MCF 10A (cell line): ENCODE data around the gene LUZP1. TPM values are rescaled to one million over a fixed set of nuclear protein-coding genes. Genes with fewer than 3 reads are reported as not detected.

Source experiments
- BruUV-seq: library from RNA; stranded (reverse); fragments of 400-500 nt; replicated peaks from 2 replicates; lab custom pipeline; 2021; lab: Mats Ljungman, UMichigan
- CTCF ChIA-PET: fragments of 300-600 bp; sonication (Branson Sonifier 250); formaldehyde crosslinking; extraction: SDS; loops from one replicate; lab custom pipeline; 2021; ENCODE audit warnings: antibody characterized with exemption, inconsistent platforms; lab: Yijun Ruan, JAX
- POLR2A ChIA-PET: fragments of 300-600, 350-650 bp; sonication (Branson Sonifier 250); formaldehyde crosslinking; extraction: SDS; loops from one replicate; lab custom pipeline; 2020; ENCODE audit warnings: antibody characterized with exemption, inconsistent platforms; lab: Yijun Ruan, JAX
- DNase-seq: peaks from one replicate; pipeline ENCODE4 v3.0.0-alpha.2; 2018; ENCODE audit not compliant: unreplicated experiment
- H3K27ac Mint-ChIP-seq: one replicate; pipeline ENCODE4 v1.8.0; 2022; ENCODE audit warnings: mild to moderate bottlenecking, low read depth, mixed read lengths; ENCODE audit not compliant: unreplicated experiment
- H3K27me3 Mint-ChIP-seq: one replicate; pipeline ENCODE4 v1.8.0; 2022; ENCODE audit warnings: mixed read lengths; ENCODE audit not compliant: insufficient read depth, unreplicated experiment
- H3K36me3 Mint-ChIP-seq: one replicate; pipeline ENCODE4 v1.8.0; 2022; ENCODE audit warnings: mild to moderate bottlenecking, moderate library complexity, mixed read lengths; ENCODE audit not compliant: insufficient read depth, unreplicated experiment
- H3K4me1 Mint-ChIP-seq: one replicate; pipeline ENCODE4 v1.8.0; 2022; ENCODE audit warnings: mixed read lengths; ENCODE audit not compliant: insufficient read depth, unreplicated experiment
- H3K4me3 Mint-ChIP-seq: one replicate; pipeline ENCODE4 v1.8.0; 2022; ENCODE audit warnings: mild to moderate bottlenecking, moderate library complexity, mixed read lengths; ENCODE audit not compliant: unreplicated experiment
- H3K9me3 Mint-ChIP-seq: one replicate; pipeline ENCODE4 v1.8.0; 2022; ENCODE audit warnings: mixed read lengths; ENCODE audit not compliant: unreplicated experiment
- CTCF ChIP-seq: fragments of 200-600 bp; IDR thresholded peaks from one replicate; pipeline ENCODE4 v1.8.0; 2022; ENCODE audit warnings: antibody characterized with exemption, mild to moderate bottlenecking; ENCODE audit not compliant: unreplicated experiment
- intact Hi-C: fragments of 100-400 bp; cut with micrococcal nuclease; formaldehyde crosslinking; loops from 2 replicates; pipeline ENCODE4 v1.14.1; 2022
- total RNA-seq: library from RNA; stranded (reverse); gene quantifications from 2 replicates; pipeline ENCODE4 v1.2.3, GENCODE V29; 2022

The LUZP1 gene
- total RNA-seq, 1 experiment from 2014 or later: 37.2 TPM

- ChIA-PET CTCF (interaction anchor here (0.6 to 1.0 kb wide), 4 partner anchors 11 to 251 kb away, joined by 3 to 4 read pairs (median 3); no protein-coding TSS in a partner anchor), POLR2A (no interaction called here)
- Mint-ChIP-seq H3K27me3 (peaks cover 11% of the 10 kb centered on the region), H3K4me3 (no peak overlapping the region), H3K4me1 (no peaks in the 10 kb centered on the region), H3K27ac (no peak overlapping the region), H3K36me3 (no peaks in the 10 kb centered on the region), H3K9me3 (no peaks in the 10 kb centered on the region)
- TF ChIP-seq CTCF: no peak
- no peak for DNase-seq
- intact Hi-C loops: loop anchor here (10.0 kb wide), 1 partner anchor 59 kb away; no protein-coding TSS in a partner anchor
- no TSS peak for BruUV-seq
Observed at GRCh38 chr1:23215751-23216449, 47.2 kb upstream of the LUZP1 start.

GRCh38 chr1:23215291-23215690, 46.6 kb upstream of the LUZP1 start:
- Mint-ChIP-seq H3K9me3 (no peaks in the 10 kb centered on the region), H3K27ac (no peak overlapping the region), H3K36me3 (no peaks in the 10 kb centered on the region), H3K27me3 (peaks cover 11% of the 10 kb centered on the region), H3K4me1 (no peaks in the 10 kb centered on the region), H3K4me3 (no peak overlapping the region)
- CTCF ChIA-PET: no interaction called here
- BruUV-seq: no TSS peak
- intact Hi-C loops: loop anchor here (10.0 kb wide), 1 partner anchor 60 kb away; no protein-coding TSS in a partner anchor
- DNase-seq: no peak
- TF ChIP-seq CTCF: no peak
- POLR2A ChIA-PET: no interaction called here

- H3K27ac Mint-ChIP-seq: no peak overlapping the region
- H3K27me3 Mint-ChIP-seq: peaks cover 11% of the 10 kb centered on the region
- no peak overlapping the region for H3K4me3 Mint-ChIP-seq
- no peaks in the 10 kb centered on the region for H3K4me1 Mint-ChIP-seq
- ChIA-PET POLR2A (no interaction called here), CTCF (interaction anchor here (0.6 kb wide), 1 partner anchor 37 kb away, joined by 3 read pairs; no protein-coding TSS in a partner anchor)
- H3K9me3 Mint-ChIP-seq: no peaks in the 10 kb centered on the region
- TF ChIP-seq CTCF: no peak
- intact Hi-C loops: loop anchor here (10.0 kb wide), 1 partner anchor 60 kb away; no protein-coding TSS in a partner anchor
- no TSS peak for BruUV-seq
- H3K36me3 Mint-ChIP-seq: no peaks in the 10 kb centered on the region
- DNase-seq: no peak
Observed at GRCh38 chr1:23214640-23215039, 46.0 kb upstream of the LUZP1 start.

- ChIA-PET CTCF (no interaction called here), POLR2A (interaction anchor here (1.2 kb wide), 1 partner anchor 9 kb away, joined by 3 read pairs; no protein-coding TSS in a partner anchor)
- DNase-seq: no peak
- no TSS peak for BruUV-seq
- Mint-ChIP-seq H3K27me3 (no peaks in the 10 kb centered on the region), H3K9me3 (no peaks in the 10 kb centered on the region), H3K4me3 (no peak overlapping the region), H3K4me1 (no peaks in the 10 kb centered on the region), H3K27ac (no peak overlapping the region), H3K36me3 (no peaks in the 10 kb centered on the region)
- intact Hi-C loops: loop anchor here (10.0 kb wide), 1 partner anchor 63 kb away; no protein-coding TSS in a partner anchor
- TF ChIP-seq CTCF: no peak
Observed at GRCh38 chr1:23211955-23212354, 43.3 kb upstream of the LUZP1 start.
